ENCODE results near the gene RAD54L2.

Gene RAD54L2

GRCh38 chr3:51501833-51502561 is 36.5 kb upstream of the RAD54L2 start:
- TF ChIP-seq BHLHE40 (IDR thresholded peaks at IDR 0.05; ENCODE audit: borderline replicate concordance) (no peak), NFRKB (IDR thresholded peaks at IDR 0.05) (no peak), FOXA1 (IDR thresholded peaks at IDR 0.05) (no peak), SP1 (IDR thresholded peaks at IDR 0.05) (no peak), LEF1 (IDR thresholded peaks at IDR 0.05; ENCODE audit: borderline replicate concordance) (no peak), ZNF384 (IDR thresholded peaks at IDR 0.05) (no peak), L3MBTL2 (conservative IDR thresholded peaks at IDR 0.05) (no peak)
- DNase-seq (ENCODE audit: extremely low spot score): peak; percentile 65
- ChIA-PET POLR2A (interaction anchor here (1.0 to 4.0 kb wide), 4 partner anchors 36 to 179 kb away, joined by 5 to 75 read pairs (median 18); partner anchors contain the start of genes MANF, RAD54L2 and TEX264), CTCF (interaction anchor here (0.6 to 5.0 kb wide), 13 partner anchors 8 to 335 kb away, joined by 3 to 53 read pairs (median 4); no protein-coding TSS in a partner anchor)

- DNase-seq (ENCODE audit: extremely low spot score): no peak
- TF ChIP-seq CTBP1 (IDR thresholded peaks at IDR 0.05; ENCODE audit: borderline replicate concordance) (no peak), HDGF (IDR thresholded peaks at IDR 0.05; ENCODE audit: borderline replicate concordance) (no peak), L3MBTL2 (conservative IDR thresholded peaks at IDR 0.05) (no peak), PKNOX1 (IDR thresholded peaks at IDR 0.05) (no peak), SUZ12 (IDR thresholded peaks at IDR 0.05) (no peak), FOXM1 (IDR thresholded peaks at IDR 0.05; ENCODE audit: borderline replicate concordance) (no peak), ELF4 (IDR thresholded peaks at IDR 0.05) (no peak), TARDBP (IDR thresholded peaks at IDR 0.05) (no peak), LEF1 (IDR thresholded peaks at IDR 0.05; ENCODE audit: borderline replicate concordance) (no peak), BHLHE40 (IDR thresholded peaks at IDR 0.05; ENCODE audit: borderline replicate concordance) (no peak), NFRKB (IDR thresholded peaks at IDR 0.05) (no peak), FOXK2 (IDR thresholded peaks at IDR 0.05) (no peak), ZNF384 (IDR thresholded peaks at IDR 0.05) (no peak), FOXA1 (IDR thresholded peaks at IDR 0.05) (no peak), SP1 (IDR thresholded peaks at IDR 0.05) (no peak), ARNT (IDR thresholded peaks at IDR 0.05) (no peak)
- CTCF ChIA-PET: interaction anchor here (0.6 to 5.0 kb wide), 11 partner anchors 8 to 334 kb away, joined by 3 to 53 read pairs (median 4); no protein-coding TSS in a partner anchor
- POLR2A ChIA-PET: interaction anchor here (1.0 to 4.0 kb wide), 3 partner anchors 36 to 167 kb away, joined by 5 to 75 read pairs (median 7); partner anchors contain the start of genes MANF, RAD54L2 and TEX264
Measured at GRCh38 chr3:51502562-51502910, 36.0 kb upstream of the RAD54L2 start.

- DNase-seq (ENCODE audit: extremely low spot score): no peak
- TF ChIP-seq FOXM1 (IDR thresholded peaks at IDR 0.05; ENCODE audit: borderline replicate concordance): no peak
- no peak for TF ChIP-seq NFRKB (IDR thresholded peaks at IDR 0.05)
- TF ChIP-seq ELF4 (IDR thresholded peaks at IDR 0.05): no peak
- no peak for TF ChIP-seq ARNT (IDR thresholded peaks at IDR 0.05)
- TF ChIP-seq SUZ12 (IDR thresholded peaks at IDR 0.05): no peak
- TF ChIP-seq L3MBTL2 (conservative IDR thresholded peaks at IDR 0.05): no peak
- ChIA-PET POLR2A (interaction anchor here (1.0 kb wide), 1 partner anchor 134 kb away, joined by 3 read pairs; no protein-coding TSS in a partner anchor), CTCF (interaction anchor here (5.0 kb wide), 1 partner anchor 166 kb away, joined by 53 read pairs; no protein-coding TSS in a partner anchor)
Measured at GRCh38 chr3:51503007-51503406, 35.5 kb upstream of the RAD54L2 start.

GRCh38 chr3:51508255-51508654 is 30.3 kb upstream of the RAD54L2 start:
- TF ChIP-seq ZNF384 (IDR thresholded peaks at IDR 0.05) (no peak), ARNT (IDR thresholded peaks at IDR 0.05) (no peak), FOXM1 (IDR thresholded peaks at IDR 0.05; ENCODE audit: borderline replicate concordance) (no peak), ELF4 (IDR thresholded peaks at IDR 0.05) (no peak), L3MBTL2 (conservative IDR thresholded peaks at IDR 0.05) (no peak), BHLHE40 (IDR thresholded peaks at IDR 0.05; ENCODE audit: borderline replicate concordance) (no peak), SP1 (IDR thresholded peaks at IDR 0.05) (no peak), SUZ12 (IDR thresholded peaks at IDR 0.05) (no peak), NFRKB (IDR thresholded peaks at IDR 0.05) (no peak), HDGF (IDR thresholded peaks at IDR 0.05; ENCODE audit: borderline replicate concordance) (no peak), CTBP1 (IDR thresholded peaks at IDR 0.05; ENCODE audit: borderline replicate concordance) (no peak), FOXK2 (IDR thresholded peaks at IDR 0.05) (no peak), TARDBP (IDR thresholded peaks at IDR 0.05) (no peak), PKNOX1 (IDR thresholded peaks at IDR 0.05) (no peak), LEF1 (IDR thresholded peaks at IDR 0.05; ENCODE audit: borderline replicate concordance) (no peak), FOXA1 (IDR thresholded peaks at IDR 0.05) (no peak)
- CTCF ChIA-PET: no interaction called here
- POLR2A ChIA-PET: interaction anchor here (3.0 kb wide), 1 partner anchor 9 kb away, joined by 10 read pairs; the partner anchor contains the start of gene DCAF1
- DNase-seq (ENCODE audit: extremely low spot score): no peak

- no peak for DNase-seq (ENCODE audit: extremely low spot score)
- no peak for TF ChIP-seq LEF1 (IDR thresholded peaks at IDR 0.05; ENCODE audit: borderline replicate concordance)
- no peak for TF ChIP-seq FOXK2 (IDR thresholded peaks at IDR 0.05)
- no peak for TF ChIP-seq L3MBTL2 (conservative IDR thresholded peaks at IDR 0.05)
- TF ChIP-seq SUZ12 (IDR thresholded peaks at IDR 0.05): no peak
- no peak for TF ChIP-seq PKNOX1 (IDR thresholded peaks at IDR 0.05)
- no peak for TF ChIP-seq BHLHE40 (IDR thresholded peaks at IDR 0.05; ENCODE audit: borderline replicate concordance)
- no peak for TF ChIP-seq FOXA1 (IDR thresholded peaks at IDR 0.05)
- TF ChIP-seq HDGF (IDR thresholded peaks at IDR 0.05; ENCODE audit: borderline replicate concordance): no peak
- no peak for TF ChIP-seq SP1 (IDR thresholded peaks at IDR 0.05)
- TF ChIP-seq CTBP1 (IDR thresholded peaks at IDR 0.05; ENCODE audit: borderline replicate concordance): no peak
- TF ChIP-seq ELF4 (IDR thresholded peaks at IDR 0.05): no peak
- TF ChIP-seq TARDBP (IDR thresholded peaks at IDR 0.05): no peak
- no peak for TF ChIP-seq ZNF384 (IDR thresholded peaks at IDR 0.05)
- no peak for TF ChIP-seq FOXM1 (IDR thresholded peaks at IDR 0.05; ENCODE audit: borderline replicate concordance)
- TF ChIP-seq NFRKB (IDR thresholded peaks at IDR 0.05): no peak
- TF ChIP-seq ARNT (IDR thresholded peaks at IDR 0.05): no peak
- ChIA-PET CTCF (interaction anchor here (1.6 kb wide), 1 partner anchor 9 kb away, joined by 7 read pairs; no protein-coding TSS in a partner anchor), POLR2A (interaction anchor here (3.0 kb wide), 2 partner anchors 11 kb away, joined by 10 read pairs; partner anchors contain the start of gene DCAF1)
Measured at GRCh38 chr3:51510996-51511395, 27.5 kb upstream of the RAD54L2 start.

All from HEK293T (cell line).